Inflammatory macrophage (primary cell): ENCODE measurements around the gene APLP2.
"Not testable (repeated sequence)": the region's sequence is repeated elsewhere in the genome, so short reads cannot be mapped to it uniquely, and the experiment has no call there.

ENCODE experiments used
- DNase-seq, 2 donors: peaks; one replicate each; pipeline ENCODE4 v3.0.0-alpha.2; 2020 to 2022

APLP2 gene

GRCh38 chr11:130150790-130151189, 81.1 kb downstream of the APLP2 start:
- DNase-seq = no peak

GRCh38 chr11:130151196-130151595, 81.5 kb downstream of the APLP2 start:
- no peak for DNase-seq

GRCh38 chr11:130156108-130157022, 86.7 kb downstream of the APLP2 start:
- DNase-seq = peak; percentile 82 to 93

GRCh38 chr11:130157101-130157500, 87.4 kb downstream of the APLP2 start:
- peak; percentile 34 to 73 for DNase-seq

GRCh38 chr11:130157840-130158239, 88.1 kb downstream of the APLP2 start:
- no peak for DNase-seq

- DNase-seq = no peak
Observed at GRCh38 chr11:130159139-130159538, 89.4 kb downstream of the APLP2 start.

GRCh38 chr11:130159657-130160497, 90.2 kb downstream of the APLP2 start, which contains the start of gene ST14:
Gene ST14, plus strand, starts transcription at chr11:130159782. Its CDS starts 198 bp downstream, at chr11:130159980.
- peak; percentile 36 to 77 for DNase-seq

GRCh38 chr11:130160498-130161155, 90.9 kb downstream of the APLP2 start:
- DNase-seq = peak; percentile 26 to 40

GRCh38 chr11:130161441-130162145, 91.9 kb downstream of the APLP2 start:
- DNase-seq = no peak

GRCh38 chr11:130162733-130163132, 93.0 kb downstream of the APLP2 start:
- DNase-seq = peak; percentile 38 to 44

- DNase-seq = peak; percentile 71 to 72
Observed at GRCh38 chr11:130163346-130164220, 93.9 kb downstream of the APLP2 start.

GRCh38 chr11:130164221-130164570, 94.5 kb downstream of the APLP2 start:
- no peak for DNase-seq

GRCh38 chr11:130165601-130166456, 96.1 kb downstream of the APLP2 start:
- peak; percentile 86 to 89 for DNase-seq

- peak; percentile 50 to 74 for DNase-seq
Observed at GRCh38 chr11:130166457-130166784, 96.7 kb downstream of the APLP2 start.

GRCh38 chr11:130167146-130167545, 97.5 kb downstream of the APLP2 start:
- DNase-seq = no peak

- no peak for DNase-seq
Observed at GRCh38 chr11:130168105-130168504, 98.4 kb downstream of the APLP2 start.

- no peak for DNase-seq
Observed at GRCh38 chr11:130170345-130170744, 100.7 kb downstream of the APLP2 start.

GRCh38 chr11:130171534-130171933, 101.8 kb downstream of the APLP2 start:
- peak; percentile 15 to 31 for DNase-seq

- DNase-seq = not testable (repeated sequence)
Observed at GRCh38 chr11:130172001-130172400, 102.3 kb downstream of the APLP2 start.

- no peak for DNase-seq
Observed at GRCh38 chr11:130174642-130175041, 104.9 kb downstream of the APLP2 start.
